Type B pancreatic cell (in vitro differentiated cells): ENCODE measurements around the gene TMEM140. TPM values are rescaled to one million over a fixed set of nuclear protein-coding genes. Genes with fewer than 3 reads are reported as not detected.

ENCODE experiments used
- DNase-seq: peaks from one replicate; pipeline ENCODE4 v3.0.0; 2021; ENCODE audit warnings: mixed read lengths; ENCODE audit not compliant: unreplicated experiment; ENCODE audit errors: extremely low spot score
- H3K27ac Mint-ChIP-seq: 2 replicates; pipeline ENCODE4 v1.8.0; 2021; ENCODE audit warnings: mild to moderate bottlenecking, mixed read lengths
- H3K27me3 Mint-ChIP-seq: 2 replicates; pipeline ENCODE4 v1.8.0; 2021; ENCODE audit warnings: mixed read lengths
- H3K36me3 Mint-ChIP-seq: 2 replicates; pipeline ENCODE4 v1.8.0; 2021; ENCODE audit warnings: mixed read lengths
- H3K4me1 Mint-ChIP-seq: one replicate; pipeline ENCODE4 v1.8.0; 2021; ENCODE audit warnings: mixed read lengths; ENCODE audit not compliant: unreplicated experiment
- H3K4me3 Mint-ChIP-seq: 2 replicates; pipeline ENCODE4 v1.8.0; 2021; ENCODE audit warnings: mild to moderate bottlenecking, mixed read lengths
- H3K9me3 Mint-ChIP-seq: 2 replicates; pipeline ENCODE4 v1.8.0; 2021; ENCODE audit warnings: mixed read lengths
- CTCF ChIP-seq: fragments of 200-600 bp; sonication (generic); conservative IDR thresholded peaks from 2 replicates; pipeline ENCODE4 v1.5.0; 2021; ENCODE audit warnings: antibody characterized with exemption, mild to moderate bottlenecking
- total RNA-seq: library from RNA; stranded (reverse); gene quantifications from 2 replicates; pipeline ENCODE4 v1.2.1, GENCODE V29; 2021; ENCODE audit warnings: low replicate concordance

The TMEM140 gene
- total RNA-seq, 1 donor from 2014 or later, result 0.68 TPM

GRCh38 chr7:135128931-135129330 lies 18.9 kb upstream of the TMEM140 start:
- peaks cover 4% of the 10 kb centered on the region for H3K27me3 Mint-ChIP-seq
- H3K4me3 Mint-ChIP-seq, result no peak overlapping the region
- no peak for TF ChIP-seq CTCF
- no peaks in the 10 kb centered on the region for H3K9me3 Mint-ChIP-seq
- no peaks in the 10 kb centered on the region for H3K36me3 Mint-ChIP-seq
- H3K4me1 Mint-ChIP-seq, result no peaks in the 10 kb centered on the region
- H3K27ac Mint-ChIP-seq, result no peak overlapping the region
- no peak for DNase-seq

- Mint-ChIP-seq H3K9me3 (no peaks in the 10 kb centered on the region), H3K36me3 (no peaks in the 10 kb centered on the region), H3K27ac (no peak overlapping the region), H3K4me1 (no peaks in the 10 kb centered on the region), H3K4me3 (no peak overlapping the region), H3K27me3 (peaks cover 2% of the 10 kb centered on the region)
- peak; percentile 38 for TF ChIP-seq CTCF
- no peak for DNase-seq
Observed at GRCh38 chr7:135129579-135129978, 18.3 kb upstream of the TMEM140 start.

GRCh38 chr7:135143885-135144668 lies 3.8 kb upstream of the TMEM140 start:
- Mint-ChIP-seq H3K27ac (no peak overlapping the region), H3K27me3 (no peaks in the 10 kb centered on the region), H3K4me3 (no peak overlapping the region), H3K36me3 (no peaks in the 10 kb centered on the region), H3K4me1 (peaks cover 5% of the 10 kb centered on the region), H3K9me3 (peaks cover 12% of the 10 kb centered on the region)
- no peak for DNase-seq
- no peak for TF ChIP-seq CTCF

GRCh38 chr7:135147341-135147898 lies 452 bp upstream of the TMEM140 start:
- TF ChIP-seq CTCF, result no peak
- no peaks in the 10 kb centered on the region for H3K27me3 Mint-ChIP-seq
- H3K4me1 Mint-ChIP-seq, result peaks cover 5% of the 10 kb centered on the region
- H3K9me3 Mint-ChIP-seq, result no peaks in the 10 kb centered on the region
- DNase-seq, result no peak
- H3K27ac Mint-ChIP-seq, result peak overlapping the region; percentile 70
- no peaks in the 10 kb centered on the region for H3K36me3 Mint-ChIP-seq
- H3K4me3 Mint-ChIP-seq, result peak overlapping the region; percentile 61

GRCh38 chr7:135150072-135150782 lies 2.4 kb downstream of the TMEM140 start:
- Mint-ChIP-seq H3K9me3 (peaks cover 9% of the 10 kb centered on the region), H3K27me3 (no peaks in the 10 kb centered on the region), H3K4me1 (peaks cover 5% of the 10 kb centered on the region), H3K4me3 (no peak overlapping the region), H3K36me3 (peaks cover 5% of the 10 kb centered on the region), H3K27ac (no peak overlapping the region)
- DNase-seq, result no peak
- TF ChIP-seq CTCF, result no peak
